Activated naive CD4-positive, alpha-beta T cell treated with anti-CD3 and anti-CD28 coated beads for 36 hours (primary cell): ENCODE data around the gene MAGEB5. TPM values are rescaled to one million over a fixed set of nuclear protein-coding genes. Genes with fewer than 3 reads are reported as not detected.
"Not testable (repeated sequence)": the region's sequence is repeated elsewhere in the genome, so short reads cannot be mapped to it uniquely, and the experiment has no call there.

Experiments used
- CTCF ChIA-PET: fragments of 350-600 bp; sonication (Branson Sonifier 250); formaldehyde crosslinking; loops from one replicate; lab custom pipeline; 2021; ENCODE audit warnings: antibody characterized with exemption; lab: Charles Lee
- DNase-seq: peaks from one replicate; pipeline ENCODE4 v3.0.0-alpha.2; 2020
- H3K27ac Mint-ChIP-seq: one replicate; pipeline ENCODE4 v1.8.0; 2021; ENCODE audit warnings: mild to moderate bottlenecking, mixed read lengths
- H3K27me3 Mint-ChIP-seq: one replicate; pipeline ENCODE4 v1.8.0; 2021; ENCODE audit warnings: low read depth, mixed read lengths
- H3K36me3 Mint-ChIP-seq: one replicate; pipeline ENCODE4 v1.8.0; 2021; ENCODE audit warnings: low read depth, mixed read lengths
- H3K4me1 Mint-ChIP-seq: one replicate; pipeline ENCODE4 v1.8.0; 2021; ENCODE audit warnings: low read depth, mixed read lengths
- H3K4me3 Mint-ChIP-seq: one replicate; pipeline ENCODE4 v1.8.0; 2021; ENCODE audit warnings: mild to moderate bottlenecking, moderate library complexity, mixed read lengths
- H3K9me3 Mint-ChIP-seq: one replicate; pipeline ENCODE4 v1.8.0; 2021; ENCODE audit warnings: mixed read lengths
- intact Hi-C: fragments of 100-400 bp; cut with micrococcal nuclease; formaldehyde crosslinking; loops from one replicate; pipeline ENCODE4 v1.15.1; 2023
- total RNA-seq, 2 experiments: library from RNA; stranded (reverse); gene quantifications; one replicate each; pipeline ENCODE4 v1.2.3, GENCODE V29; 2021

MAGEB5 gene
- not detected for total RNA-seq

- Mint-ChIP-seq H3K27me3 (no peaks in the 10 kb centered on the region), H3K27ac (no peak within 1 kb of the TSS), H3K36me3 (no peaks in the 10 kb centered on the region), H3K4me1 (no peaks in the 10 kb centered on the region), H3K9me3 (no peaks in the 10 kb centered on the region), H3K4me3 (no peak within 1 kb of the TSS)
- no peak for DNase-seq
- CTCF ChIA-PET = no interaction called here
- intact Hi-C loops = no loop called here
Measured at GRCh38 chrX:26215869-26216268, at the start of gene MAGEB5. Gene MAGEB5, plus strand, starts transcription at chrX:26216169. Its CDS starts 1,133 bp downstream, at chrX:26217302.

DNA sequence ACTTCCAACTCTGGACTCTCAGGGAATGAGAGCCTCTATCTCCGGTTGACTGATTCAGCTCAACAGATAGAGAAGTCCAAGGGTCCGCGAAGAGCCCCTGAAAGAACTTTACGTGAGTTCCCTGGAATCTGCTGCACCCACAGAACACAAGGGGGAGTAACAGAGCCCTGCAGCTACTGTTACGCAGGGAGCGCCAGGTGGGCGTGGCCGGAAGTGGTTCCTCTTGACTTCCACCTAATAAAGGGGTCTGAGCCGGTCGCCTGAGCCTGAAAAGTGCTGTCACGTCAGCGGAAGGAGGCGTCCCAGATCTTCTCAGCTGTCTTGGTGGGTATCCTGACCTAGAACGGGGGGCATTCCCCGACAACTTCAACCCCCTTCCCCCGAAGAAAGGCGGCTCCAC, 23.8 kb upstream of the MAGEB5 start, which contains the start of gene MAGEB6:
Gene MAGEB6 (plus strand): TSS at position 237 of the 400 bp plus-strand sequence. CDS start 1,407 bp downstream, outside the sequence.
- no peaks in the 10 kb centered on the region for H3K27me3 Mint-ChIP-seq
- no peak within 1 kb of the TSS for H3K27ac Mint-ChIP-seq
- no peaks in the 10 kb centered on the region for H3K36me3 Mint-ChIP-seq
- no peaks in the 10 kb centered on the region for H3K4me1 Mint-ChIP-seq
- no peak within 1 kb of the TSS for H3K4me3 Mint-ChIP-seq
- CTCF ChIA-PET = no interaction called here
- intact Hi-C loops = no loop called here
- H3K9me3 Mint-ChIP-seq = no peaks in the 10 kb centered on the region
- DNase-seq = no peak

DNA sequence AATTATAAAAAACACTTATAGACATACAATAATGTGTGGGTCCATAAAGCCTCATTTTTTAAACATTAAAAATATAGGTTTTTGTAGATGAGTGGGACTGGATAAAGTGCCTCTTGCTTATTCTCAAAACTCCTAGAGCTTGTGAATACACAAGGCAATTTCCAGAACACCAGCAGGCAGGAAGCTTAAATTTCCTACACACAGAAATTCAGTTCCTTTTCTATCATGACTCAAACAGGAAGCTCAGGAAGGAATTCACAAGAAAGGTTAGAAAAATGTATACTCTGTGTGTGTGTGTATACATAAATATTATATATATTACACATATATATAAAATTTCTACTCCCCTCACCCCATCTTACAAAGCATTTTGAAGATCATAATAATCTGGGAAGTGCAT, 12.4 kb upstream of the MAGEB5 start:
- no peak for DNase-seq
- no peak overlapping the region for H3K27ac Mint-ChIP-seq
- no peaks in the 10 kb centered on the region for H3K9me3 Mint-ChIP-seq
- CTCF ChIA-PET = no interaction called here
- H3K4me3 Mint-ChIP-seq = no peak overlapping the region
- H3K36me3 Mint-ChIP-seq = no peaks in the 10 kb centered on the region
- no peaks in the 10 kb centered on the region for H3K4me1 Mint-ChIP-seq
- intact Hi-C loops = no loop called here
- no peaks in the 10 kb centered on the region for H3K27me3 Mint-ChIP-seq

GRCh38 chrX:26204717-26205116, 11.3 kb upstream of the MAGEB5 start:
- H3K4me3 Mint-ChIP-seq, H3K4me1 Mint-ChIP-seq, intact Hi-C loops, H3K36me3 Mint-ChIP-seq, DNase-seq, H3K27ac Mint-ChIP-seq, H3K27me3 Mint-ChIP-seq, H3K9me3 Mint-ChIP-seq, CTCF ChIA-PET: not testable (repeated sequence)

- CTCF ChIA-PET = no interaction called here
- no peaks in the 10 kb centered on the region for H3K27me3 Mint-ChIP-seq
- no peaks in the 10 kb centered on the region for H3K36me3 Mint-ChIP-seq
- H3K4me3 Mint-ChIP-seq = no peak overlapping the region
- H3K9me3 Mint-ChIP-seq = no peaks in the 10 kb centered on the region
- DNase-seq = no peak
- intact Hi-C loops = no loop called here
- H3K27ac Mint-ChIP-seq = no peak overlapping the region
- H3K4me1 Mint-ChIP-seq = no peaks in the 10 kb centered on the region
Measured at GRCh38 chrX:26208012-26208411, 8.0 kb upstream of the MAGEB5 start.

GRCh38 chrX:26219351-26219750, 3.4 kb downstream of the MAGEB5 start:
- Mint-ChIP-seq H3K4me1 (no peaks in the 10 kb centered on the region), H3K36me3 (no peaks in the 10 kb centered on the region), H3K27ac (no peak overlapping the region), H3K4me3 (no peak overlapping the region), H3K27me3 (no peaks in the 10 kb centered on the region), H3K9me3 (no peaks in the 10 kb centered on the region)
- no peak for DNase-seq
- intact Hi-C loops = no loop called here
- CTCF ChIA-PET = no interaction called here

DNA sequence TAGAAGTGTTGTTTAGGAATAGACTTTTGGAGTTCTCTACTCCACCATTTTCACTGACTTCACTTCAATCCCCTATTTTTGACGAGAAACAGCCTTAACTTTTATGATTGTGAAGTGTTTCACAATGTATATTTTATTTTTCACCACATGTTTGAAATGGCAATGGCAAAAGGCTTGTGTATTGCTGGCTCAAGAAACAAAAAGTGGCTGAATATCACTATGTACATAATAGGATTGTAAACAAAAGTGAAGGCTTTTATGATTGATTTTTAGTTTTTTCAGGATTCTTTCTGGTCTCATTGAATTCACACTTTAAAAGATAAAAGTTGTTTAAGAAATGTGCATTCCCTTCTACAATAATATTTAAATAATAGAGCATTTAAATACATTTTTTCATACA, 18.2 kb downstream of the MAGEB5 start:
- H3K9me3 Mint-ChIP-seq = peaks cover 4% of the 10 kb centered on the region
- intact Hi-C loops = no loop called here
- CTCF ChIA-PET = no interaction called here
- no peaks in the 10 kb centered on the region for H3K4me1 Mint-ChIP-seq
- H3K4me3 Mint-ChIP-seq = no peak overlapping the region
- H3K27me3 Mint-ChIP-seq = no peaks in the 10 kb centered on the region
- DNase-seq = no peak
- H3K36me3 Mint-ChIP-seq = no peaks in the 10 kb centered on the region
- no peak overlapping the region for H3K27ac Mint-ChIP-seq

DNA sequence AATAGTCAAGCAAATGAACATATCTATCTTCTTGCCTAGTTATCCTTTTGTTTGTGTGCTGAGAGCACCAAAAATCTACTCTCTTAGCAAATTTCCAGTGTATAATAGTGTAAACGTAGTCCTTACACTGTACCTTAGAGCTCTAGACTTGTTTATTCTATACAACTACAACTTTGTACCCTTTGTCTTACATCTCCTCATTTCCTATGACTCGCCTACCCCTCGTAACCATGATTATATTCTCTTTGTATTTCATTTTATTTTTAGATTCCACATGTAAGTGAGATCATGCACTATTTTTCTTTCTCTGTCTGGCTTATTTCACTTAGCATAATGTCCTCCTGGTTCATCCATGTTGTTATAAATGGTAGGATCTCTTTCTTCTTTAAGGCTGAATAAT, 37.6 kb downstream of the MAGEB5 start:
- Mint-ChIP-seq H3K4me3 (no peak overlapping the region), H3K4me1 (no peaks in the 10 kb centered on the region), H3K27me3 (no peaks in the 10 kb centered on the region), H3K27ac (no peak overlapping the region), H3K36me3 (no peaks in the 10 kb centered on the region), H3K9me3 (no peaks in the 10 kb centered on the region)
- CTCF ChIA-PET = no interaction called here
- intact Hi-C loops = no loop called here
- DNase-seq = no peak

GRCh38 chrX:26254436-26254835, 38.5 kb downstream of the MAGEB5 start:
- Mint-ChIP-seq H3K9me3 (no peaks in the 10 kb centered on the region), H3K27ac (no peak overlapping the region), H3K27me3 (no peaks in the 10 kb centered on the region), H3K4me3 (no peak overlapping the region), H3K4me1 (no peaks in the 10 kb centered on the region), H3K36me3 (no peaks in the 10 kb centered on the region)
- no peak for DNase-seq
- intact Hi-C loops = no loop called here
- CTCF ChIA-PET = no interaction called here

DNA sequence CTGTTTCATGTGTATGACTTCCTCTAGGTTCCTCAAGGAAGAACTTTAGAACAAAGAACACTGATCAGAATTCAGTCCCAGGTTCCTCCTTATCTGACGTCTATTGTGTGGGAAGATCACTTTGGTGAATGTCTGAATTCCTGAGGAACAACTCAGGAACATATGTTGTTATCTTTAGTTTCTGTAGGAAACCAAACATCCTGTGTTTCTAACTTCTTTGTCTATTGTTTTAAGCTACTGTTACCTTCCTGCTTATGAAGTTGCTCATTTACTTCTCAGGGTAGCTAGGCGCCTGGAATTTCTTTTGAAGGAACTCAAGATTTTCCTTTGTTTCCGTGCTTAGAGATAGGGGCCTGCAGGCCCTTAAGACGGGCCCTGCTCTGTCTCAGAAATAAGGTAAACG, 46.2 kb downstream of the MAGEB5 start:
- H3K9me3 Mint-ChIP-seq = no peaks in the 10 kb centered on the region
- no peaks in the 10 kb centered on the region for H3K27me3 Mint-ChIP-seq
- no peak overlapping the region for H3K27ac Mint-ChIP-seq
- no peaks in the 10 kb centered on the region for H3K36me3 Mint-ChIP-seq
- no peak overlapping the region for H3K4me3 Mint-ChIP-seq
- no peak for DNase-seq
- intact Hi-C loops = no loop called here
- CTCF ChIA-PET = no interaction called here
- H3K4me1 Mint-ChIP-seq = no peaks in the 10 kb centered on the region

Other genes starting within 250 kb of the MAGEB5 start
- not detected for gene MAGEB18, start 77.8 kb upstream of the MAGEB5 start, total RNA-seq
- not detected for gene MAGEB6B, start 55.6 kb upstream of the MAGEB5 start, total RNA-seq
- gene MAGEB6, start 23.7 kb upstream of the MAGEB5 start, total RNA-seq = not detected